Peyer's patch (tissue), 4 donors: ENCODE measurements around the gene KBTBD6.

Source experiments
- CTCF ChIP-seq, 6 experiments: fragments of 450-650 bp in 4 of 6; fragments of 200-600 bp in 2 of 6; sonication (generic) in 1 of 6; IDR thresholded peaks; one replicate each; pipeline ENCODE4 v1.5.1; 2017 to 2019; ENCODE audit warnings: antibody characterized with exemption in 6 of 6, mild to moderate bottlenecking in 3 of 6, moderate library complexity in 1 of 6
- POLR2A ChIP-seq, 2 donors: fragments of 450-650 bp; IDR thresholded peaks; one replicate each; pipeline ENCODE4 v1.5.1; 2017; ENCODE audit warnings: antibody characterized with exemption in 2 of 2, mild to moderate bottlenecking in 2 of 2, moderate library complexity in 2 of 2

- TF ChIP-seq CTCF (IDR thresholded peaks at IDR 0.05) (no peak), POLR2A (IDR thresholded peaks at IDR 0.05) (no peak)
Measured at GRCh38 chr13:41145136-41145908, 12.7 kb upstream of the KBTBD6 start.
